Measurements from ENCODE around the gene ASTN2.

- TF ChIP-seq SUZ12 (IDR thresholded peaks at IDR 0.05; ENCODE audit: extremely low read depth, insufficient read depth, insufficient read length) (no peak), YY1 (IDR thresholded peaks at IDR 0.05; ENCODE audit: insufficient read depth, insufficient read length) (no peak), ZNF274 (IDR thresholded peaks at IDR 0.05; ENCODE audit: low read depth, low read length) (no peak)
These were observed 998.4 kb downstream of the ASTN2 start for GRCh38 chr9:116416421-116416820.

Measured in NT2/D1 (cell line).